IMR-90 (cell line): ENCODE measurements around the gene ARHGAP23. TPM values are rescaled to one million over a fixed set of nuclear protein-coding genes. Genes with fewer than 3 reads are reported as not detected.

ENCODE experiments used
- BHLHE40 ChIP-seq: fragments of 150-350 bp; IDR thresholded peaks from 2 replicates; pipeline ENCODE4 v1.6.1; 2016; ENCODE audit warnings: mild to moderate bottlenecking, low read depth, low read length
- CHD1 ChIP-seq: IDR thresholded peaks from 2 replicates; pipeline ENCODE4 v1.6.1; 2012; ENCODE audit warnings: low read depth, low read length, improper control_type of control experiment
- FOS ChIP-seq: fragments of 150-350 bp; IDR thresholded peaks from 2 replicates; pipeline ENCODE4 v1.6.1; 2016; ENCODE audit warnings: low read depth, low read length
- MAZ ChIP-seq: IDR thresholded peaks from 2 replicates; pipeline ENCODE4 v1.6.1; 2012; ENCODE audit warnings: low read depth, mild to moderate bottlenecking, low read length, improper control_type of control experiment, moderate library complexity, borderline replicate concordance
- polyA plus RNA-seq, 3 experiments: library from polyadenylated mRNA; depleted of rRNA; stranded (reverse); fragments of >200 nt; gene quantifications; 2 replicates each; pipeline ENCODE4 v1.2.3, GENCODE V29; 2012; ENCODE audit warnings: low replicate concordance in 1 of 3
- total RNA-seq: library from RNA; depleted of rRNA; stranded (reverse); fragments of >200 nt; gene quantifications from 2 replicates; pipeline ENCODE4 v1.2.3, GENCODE V29; 2012
- TF ChIP-seq, protein P1 (sequence below): fragments of 150-350 bp; IDR thresholded peaks from 2 replicates; pipeline ENCODE4 v1.6.1; 2017; ENCODE audit warnings: mild to moderate bottlenecking, antibody characterized with exemption, low read length, low read depth

The ARHGAP23 gene
- total and polyA plus RNA-seq, 2 of the 4 experiments (the other 2 are of a cell fraction) = 9.3 to 43.3 TPM

DNA sequence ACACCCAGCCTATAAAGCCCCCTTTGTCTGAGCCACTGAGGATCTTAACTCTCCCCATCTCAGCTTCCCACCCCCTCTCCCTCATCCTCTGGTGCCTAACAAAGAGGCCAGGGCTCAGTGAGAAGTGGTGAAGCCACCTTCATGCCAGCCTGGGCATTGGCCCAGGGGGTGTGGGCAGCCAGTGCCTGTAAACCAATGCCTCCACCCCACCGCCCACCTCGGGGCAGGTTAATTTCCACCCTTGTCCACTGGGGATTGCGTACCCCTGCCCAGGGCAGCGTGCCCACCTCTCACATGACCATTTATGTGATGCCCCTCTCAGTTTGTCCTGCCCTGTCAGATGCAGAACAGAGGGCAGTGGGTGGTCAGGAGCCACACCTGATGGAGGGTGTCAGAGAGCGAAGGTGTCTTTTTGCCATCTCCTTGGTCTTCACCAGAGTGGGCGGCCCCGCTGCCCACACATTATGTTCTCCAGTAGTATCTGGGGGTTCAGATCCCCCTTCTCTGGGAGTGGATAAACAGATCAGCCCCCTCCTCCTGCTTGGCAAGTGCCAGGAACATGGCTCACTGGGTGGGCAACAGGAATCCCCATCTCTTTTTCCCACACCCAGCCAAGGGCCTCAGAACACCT, 10.1 kb upstream of the ARHGAP23 start (continued):
- TF ChIP-seq BHLHE40 (no peak), FOS (no peak), CHD1 (no peak), MAZ (no peak)
- TF ChIP-seq, protein P1, sequence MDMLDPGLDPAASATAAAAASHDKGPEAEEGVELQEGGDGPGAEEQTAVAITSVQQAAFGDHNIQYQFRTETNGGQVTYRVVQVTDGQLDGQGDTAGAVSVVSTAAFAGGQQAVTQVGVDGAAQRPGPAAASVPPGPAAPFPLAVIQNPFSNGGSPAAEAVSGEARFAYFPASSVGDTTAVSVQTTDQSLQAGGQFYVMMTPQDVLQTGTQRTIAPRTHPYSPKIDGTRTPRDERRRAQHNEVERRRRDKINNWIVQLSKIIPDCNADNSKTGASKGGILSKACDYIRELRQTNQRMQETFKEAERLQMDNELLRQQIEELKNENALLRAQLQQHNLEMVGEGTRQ = no peak
